Cerebellar cortex (tissue), 1 donor: ENCODE results near the gene SLC22A5.
"Not testable (repeated sequence)": the region's sequence is repeated elsewhere in the genome, so short reads cannot be mapped to it uniquely, and the experiment has no call there.

Source experiments
- DNase-seq: peaks from one replicate; pipeline ENCODE4 v3.0.0-alpha.2; 2015; ENCODE audit warnings: low spot score

Gene SLC22A5

GRCh38 chr5:132388244-132389050 lies 18.9 kb downstream of the SLC22A5 start:
- DNase-seq = no peak

DNA sequence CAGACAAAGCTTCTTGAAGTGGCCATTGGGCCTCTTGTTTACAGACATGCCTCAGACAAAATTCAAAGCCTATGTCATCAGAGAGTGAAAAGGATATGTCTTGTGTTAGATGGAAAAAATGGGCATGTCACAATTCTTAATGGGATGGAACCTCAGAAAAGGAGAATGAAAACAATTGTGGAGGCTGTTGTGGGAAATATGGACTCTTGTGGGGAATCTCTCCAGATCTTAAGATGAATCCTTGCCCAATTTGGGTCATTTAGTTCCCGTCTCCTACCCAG lies 19.5 kb downstream of the SLC22A5 start:
- no peak for DNase-seq

DNA sequence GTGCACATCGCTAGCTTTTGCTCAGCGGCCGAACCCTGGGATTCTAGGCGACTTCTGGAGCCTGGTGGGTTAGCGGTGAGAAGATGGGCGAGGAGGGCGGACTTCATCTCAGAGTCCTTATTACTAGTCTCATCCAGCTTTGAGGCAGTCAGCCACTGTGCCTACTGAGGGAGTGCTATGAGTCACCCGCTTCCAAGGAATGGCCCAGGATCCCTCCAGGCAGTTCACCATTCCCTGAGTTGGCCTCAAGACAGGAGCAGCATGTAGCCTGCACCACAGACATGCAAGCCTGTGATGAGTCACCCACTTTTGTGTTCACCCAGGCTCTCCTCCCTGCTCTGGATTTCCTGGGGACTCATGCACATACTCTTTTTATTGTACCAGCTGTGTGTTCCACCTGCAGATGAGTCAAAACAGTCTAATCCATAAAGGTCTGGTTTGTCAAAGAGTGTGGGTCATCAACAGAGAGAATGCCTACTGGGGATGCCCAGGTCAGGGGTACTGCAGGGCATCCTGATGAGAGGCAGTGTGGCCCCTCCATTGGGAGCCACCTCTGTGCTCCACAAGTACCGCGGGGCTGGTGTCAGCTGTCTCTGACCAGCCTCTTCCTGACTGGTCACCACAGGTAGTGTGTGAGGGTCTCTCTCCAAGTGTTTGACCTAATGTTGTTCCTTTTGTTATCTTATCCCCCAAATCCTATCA lies 20.2 kb downstream of the SLC22A5 start:
- DNase-seq = no peak

GRCh38 chr5:132391247-132391646 lies 21.7 kb downstream of the SLC22A5 start:
- DNase-seq = no peak

- DNase-seq = no peak
Observed at GRCh38 chr5:132391870-132392269, 22.4 kb downstream of the SLC22A5 start.

- DNase-seq = no peak
Observed at GRCh38 chr5:132392411-132392810, 22.9 kb downstream of the SLC22A5 start.

GRCh38 chr5:132392978-132393825 lies 23.7 kb downstream of the SLC22A5 start:
- DNase-seq = peak; percentile 26

GRCh38 chr5:132394667-132395259 lies 25.3 kb downstream of the SLC22A5 start:
- DNase-seq = no peak

DNA sequence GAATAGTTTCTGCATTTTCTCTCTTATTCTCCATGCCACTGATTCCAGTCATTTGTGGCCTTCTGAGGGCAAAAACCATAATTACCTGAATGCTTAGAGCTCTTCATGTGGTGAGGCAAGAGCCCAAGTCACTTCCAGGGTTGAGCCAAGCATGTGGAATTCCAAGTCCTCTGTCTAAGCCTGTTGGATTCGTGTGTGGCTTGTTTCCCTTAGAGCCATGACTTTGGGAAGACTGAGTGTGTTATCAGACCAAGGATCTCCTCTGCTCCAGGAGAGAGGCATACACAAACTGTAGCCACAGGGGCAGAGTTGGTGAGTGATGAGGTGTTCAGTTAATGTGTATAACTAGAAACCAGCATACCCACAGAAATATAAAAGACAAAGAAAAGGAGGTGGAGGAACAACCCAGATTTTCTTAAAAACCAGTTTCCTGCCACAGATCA lies 27.1 kb downstream of the SLC22A5 start:
- DNase-seq = no peak

- no peak for DNase-seq
Observed at GRCh38 chr5:132397224-132397623, 27.7 kb downstream of the SLC22A5 start.

GRCh38 chr5:132397936-132398675 lies 28.6 kb downstream of the SLC22A5 start:
- DNase-seq = not testable (repeated sequence)

GRCh38 chr5:132404041-132404440 lies 34.5 kb downstream of the SLC22A5 start:
- DNase-seq = not testable (repeated sequence)

DNA sequence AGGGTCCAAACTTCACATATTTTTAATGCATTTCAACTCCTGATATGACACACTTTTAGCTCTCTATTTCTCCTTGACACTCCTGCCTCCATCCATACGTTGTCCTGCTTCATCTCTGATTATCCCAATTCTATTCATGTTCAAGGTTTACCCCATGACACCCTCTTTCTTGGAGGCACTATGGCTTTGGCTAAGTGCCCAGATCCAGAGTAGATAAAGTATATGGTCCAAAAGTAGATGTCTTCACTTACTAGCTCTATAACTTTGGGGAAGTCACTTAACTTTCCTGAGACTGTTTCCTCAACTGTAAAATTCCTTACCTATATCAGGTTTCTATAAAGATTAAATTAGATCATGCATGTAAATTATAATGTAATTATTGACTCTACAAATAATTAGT lies 36.1 kb downstream of the SLC22A5 start:
- no peak for DNase-seq

GRCh38 chr5:132406144-132406783 lies 36.8 kb downstream of the SLC22A5 start:
- DNase-seq = no peak

DNA sequence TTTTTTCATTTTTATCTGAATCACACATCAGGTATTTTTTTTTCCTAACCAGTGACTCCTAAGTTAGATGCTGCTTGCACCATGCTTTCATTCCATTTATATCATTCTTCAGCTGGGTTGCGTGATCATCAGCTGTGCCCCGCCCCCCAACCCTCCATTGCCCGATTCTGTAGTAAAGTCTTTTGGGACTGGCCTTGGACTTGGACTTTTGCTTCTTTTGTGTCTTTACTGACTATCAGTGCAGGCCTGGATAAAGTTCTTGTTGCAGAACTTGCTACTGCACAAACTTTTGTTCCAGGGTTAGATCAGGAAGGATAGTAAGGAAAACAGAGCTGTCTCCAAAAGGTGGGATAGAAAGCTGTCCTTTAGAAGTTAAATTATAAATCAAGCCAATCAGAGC lies 38.5 kb downstream of the SLC22A5 start:
- no peak for DNase-seq

- DNase-seq = no peak
Observed at GRCh38 chr5:132408456-132408855, 38.9 kb downstream of the SLC22A5 start.

- no peak for DNase-seq
Observed at GRCh38 chr5:132408965-132409364, 39.5 kb downstream of the SLC22A5 start.

DNA sequence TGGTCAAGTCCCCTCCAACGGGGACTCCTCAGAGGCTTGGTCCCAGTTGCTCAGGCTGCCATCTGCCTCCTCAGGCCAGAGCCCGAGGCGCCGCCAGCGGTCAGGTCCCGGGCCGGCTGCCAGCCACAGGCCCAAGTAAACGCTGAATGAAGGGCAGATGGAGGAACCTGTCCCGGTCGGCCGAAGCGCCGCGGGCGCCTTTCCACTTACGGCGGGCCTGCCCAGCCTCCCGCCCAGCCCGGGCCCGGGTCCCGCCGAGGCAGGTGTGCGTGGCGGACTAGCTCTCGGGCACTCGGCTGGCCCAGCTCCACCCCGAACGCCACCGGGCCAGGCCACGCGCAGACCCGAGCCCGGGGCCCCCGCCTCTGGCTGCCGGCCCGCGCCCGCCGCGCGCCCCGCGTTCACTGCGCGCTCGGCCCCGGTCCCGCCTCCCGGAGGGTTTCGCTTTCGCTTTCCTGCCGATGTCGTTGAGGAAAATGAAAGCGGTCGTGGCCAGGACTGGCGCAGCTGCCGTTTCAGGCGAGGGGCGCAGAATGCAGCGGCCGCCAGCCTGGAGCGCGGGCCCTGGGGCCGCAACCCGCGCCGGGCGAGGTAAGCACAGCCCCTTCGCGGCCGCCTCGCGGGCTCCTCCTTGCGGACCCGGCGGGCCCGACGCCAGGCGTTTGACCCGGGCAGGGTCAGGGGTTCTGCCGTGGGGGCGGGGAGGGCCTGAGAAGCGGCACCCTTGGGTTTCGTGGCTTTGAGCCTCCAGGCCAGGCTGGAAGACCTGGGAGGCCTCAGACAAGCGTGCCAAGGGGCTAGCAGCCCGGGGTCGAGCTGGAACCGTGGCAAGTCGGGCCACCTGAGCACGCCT lies 41.2 kb downstream of the SLC22A5 start:
- peak; percentile 79 for DNase-seq

- DNase-seq = peak; percentile 52
Observed at GRCh38 chr5:132411304-132412013, 41.9 kb downstream of the SLC22A5 start.
